Panc1 (cell line): ENCODE data around the gene GALNTL6.

Experiments used
- CTCF ChIP-seq: fragments of 450-650 bp; IDR thresholded peaks from 2 replicates; pipeline ENCODE4 v1.5.1; 2017; ENCODE audit warnings: mild to moderate bottlenecking
- POLR2AphosphoS5 ChIP-seq: IDR thresholded peaks from 2 replicates; pipeline ENCODE4 v1.6.1; 2012; ENCODE audit warnings: mild to moderate bottlenecking, low read depth, low read length, moderate library complexity
- REST ChIP-seq, 2 experiments: IDR thresholded peaks; 2 replicates each; pipeline ENCODE4 v1.6.1; 2011 to 2012; ENCODE audit warnings: low read depth in 2 of 2, control low read depth in 1 of 2, low read length in 1 of 2, mild to moderate bottlenecking in 1 of 2, moderate library complexity in 1 of 2; ENCODE audit not compliant: insufficient read depth in 1 of 2
- SIN3A ChIP-seq: IDR thresholded peaks from 2 replicates; pipeline ENCODE4 v1.6.1; 2012; ENCODE audit warnings: low read depth, mild to moderate bottlenecking, low read length, moderate library complexity, borderline replicate concordance; ENCODE audit not compliant: insufficient read depth

- TF ChIP-seq REST (IDR thresholded peaks at IDR 0.05; ENCODE audit: insufficient read depth in 1 of 2, low read depth in 2 of 2, low read length in 1 of 2) = no peak
- no peak for TF ChIP-seq CTCF
- TF ChIP-seq SIN3A = no peak
- no peak for TF ChIP-seq POLR2AphosphoS5
Observed at GRCh38 chr4:173056710-173057109, 1243.5 kb downstream of the GALNTL6 start.
